HUDEP-2 (cell line): ENCODE results near the gene HABP2.

Experiments used
- DNase-seq, 76 experiments: peaks; one replicate each; lab custom pipeline; 2025; ENCODE audit not compliant: unreplicated experiment in 76 of 76; lab: John Stamatoyannopoulos, UW

The HABP2 gene

GRCh38 chr10:113525713-113526112, 27.1 kb upstream of the HABP2 start:
- no peak for DNase-seq

GRCh38 chr10:113527211-113527906, 25.5 kb upstream of the HABP2 start:
- DNase-seq, result no peak

- no peak for DNase-seq
Observed at GRCh38 chr10:113528876-113529275, 24.0 kb upstream of the HABP2 start.

GRCh38 chr10:113529575-113529974, 23.3 kb upstream of the HABP2 start:
- no peak for DNase-seq

- DNase-seq, result no peak
Observed at GRCh38 chr10:113530476-113530875, 22.4 kb upstream of the HABP2 start.

- DNase-seq, result no peak
Observed at GRCh38 chr10:113532724-113533123, 20.1 kb upstream of the HABP2 start.

- no peak for DNase-seq
Observed at GRCh38 chr10:113533801-113534200, 19.1 kb upstream of the HABP2 start.

GRCh38 chr10:113534423-113534822, 18.4 kb upstream of the HABP2 start:
- no peak for DNase-seq

- no peak for DNase-seq
Observed at GRCh38 chr10:113537672-113538071, 15.2 kb upstream of the HABP2 start.

- DNase-seq, result no peak
Observed at GRCh38 chr10:113538151-113538550, 14.7 kb upstream of the HABP2 start.

- no peak for DNase-seq
Observed at GRCh38 chr10:113539789-113540188, 13.1 kb upstream of the HABP2 start.

- no peak for DNase-seq
Observed at GRCh38 chr10:113540845-113541548, 11.9 kb upstream of the HABP2 start.

- no peak for DNase-seq
Observed at GRCh38 chr10:113541549-113541927, 11.3 kb upstream of the HABP2 start.

GRCh38 chr10:113543107-113543955, 9.5 kb upstream of the HABP2 start:
- DNase-seq, result no peak

GRCh38 chr10:113544392-113544791, 8.5 kb upstream of the HABP2 start:
- no peak for DNase-seq

- no peak for DNase-seq
Observed at GRCh38 chr10:113547426-113547825, 5.4 kb upstream of the HABP2 start.

GRCh38 chr10:113549856-113550255, 3.0 kb upstream of the HABP2 start:
- DNase-seq, result no peak

- DNase-seq, result no peak
Observed at GRCh38 chr10:113550365-113550764, 2.5 kb upstream of the HABP2 start.

GRCh38 chr10:113552014-113552413, 839 bp upstream of the HABP2 start:
- DNase-seq, result no peak

- no peak for DNase-seq
Observed at GRCh38 chr10:113553149-113553548, 296 bp downstream of the HABP2 start.

- no peak for DNase-seq
Observed at GRCh38 chr10:113554214-113554613, 1.4 kb downstream of the HABP2 start.

GRCh38 chr10:113555245-113555644, 2.4 kb downstream of the HABP2 start:
- DNase-seq, result no peak
